ENCODE data around the gene KLHDC1. TPM values are rescaled to one million over a fixed set of nuclear protein-coding genes. Genes with fewer than 3 reads are reported as not detected.
"Not testable (repeated sequence)": the region's sequence is repeated elsewhere in the genome, so short reads cannot be mapped to it uniquely, and the experiment has no call there.

The KLHDC1 gene
- total RNA-seq, 1 experiment from 2014 or later = 0.99 TPM

DNA sequence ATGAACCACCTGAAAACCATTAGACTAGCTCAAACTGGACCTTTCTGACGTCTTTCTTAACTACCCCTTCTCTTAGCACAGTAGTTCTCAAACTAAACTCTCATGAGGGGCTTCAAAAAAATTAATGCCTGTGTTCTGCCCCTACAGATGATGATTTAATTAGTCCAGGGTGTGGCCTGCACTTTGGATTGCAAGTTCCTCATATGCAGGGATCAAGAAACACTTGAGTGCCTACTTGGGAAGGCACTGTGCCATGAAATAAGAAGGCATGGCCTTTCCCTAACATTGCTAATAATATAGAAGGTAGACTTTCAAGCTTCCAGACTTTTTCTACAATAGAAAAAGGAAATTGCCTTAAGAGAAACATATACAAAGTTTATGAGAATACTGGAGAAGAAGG lies 52.3 kb downstream of the KLHDC1 start:
- no peaks in the 10 kb centered on the region for H3K36me3 Mint-ChIP-seq (ENCODE audit: insufficient read depth, unreplicated experiment)
- H3K4me1 Mint-ChIP-seq (ENCODE audit: low read depth, unreplicated experiment) = no peaks in the 10 kb centered on the region
- peaks cover 32% of the 10 kb centered on the region for H3K27me3 Mint-ChIP-seq (ENCODE audit: unreplicated experiment)
- no peak for DNase-seq
- H3K9me3 Mint-ChIP-seq (ENCODE audit: low read depth, unreplicated experiment) = no peaks in the 10 kb centered on the region
- TF ChIP-seq, protein P1, sequence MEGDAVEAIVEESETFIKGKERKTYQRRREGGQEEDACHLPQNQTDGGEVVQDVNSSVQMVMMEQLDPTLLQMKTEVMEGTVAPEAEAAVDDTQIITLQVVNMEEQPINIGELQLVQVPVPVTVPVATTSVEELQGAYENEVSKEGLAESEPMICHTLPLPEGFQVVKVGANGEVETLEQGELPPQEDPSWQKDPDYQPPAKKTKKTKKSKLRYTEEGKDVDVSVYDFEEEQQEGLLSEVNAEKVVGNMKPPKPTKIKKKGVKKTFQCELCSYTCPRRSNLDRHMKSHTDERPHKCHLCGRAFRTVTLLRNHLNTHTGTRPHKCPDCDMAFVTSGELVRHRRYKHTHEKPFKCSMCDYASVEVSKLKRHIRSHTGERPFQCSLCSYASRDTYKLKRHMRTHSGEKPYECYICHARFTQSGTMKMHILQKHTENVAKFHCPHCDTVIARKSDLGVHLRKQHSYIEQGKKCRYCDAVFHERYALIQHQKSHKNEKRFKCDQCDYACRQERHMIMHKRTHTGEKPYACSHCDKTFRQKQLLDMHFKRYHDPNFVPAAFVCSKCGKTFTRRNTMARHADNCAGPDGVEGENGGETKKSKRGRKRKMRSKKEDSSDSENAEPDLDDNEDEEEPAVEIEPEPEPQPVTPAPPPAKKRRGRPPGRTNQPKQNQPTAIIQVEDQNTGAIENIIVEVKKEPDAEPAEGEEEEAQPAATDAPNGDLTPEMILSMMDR (IDR thresholded peaks at IDR 0.05; ENCODE audit: unreplicated experiment) = no peak
- H3K27ac Mint-ChIP-seq (ENCODE audit: unreplicated experiment) = no peak overlapping the region
- CTCF ChIA-PET = no interaction called here
- intact Hi-C loops (cut with micrococcal nuclease; ENCODE audit: unreplicated experiment) = no loop called here
- BruUV-seq (replicated peaks) = no TSS peak
- H3K4me3 Mint-ChIP-seq (ENCODE audit: low read depth, unreplicated experiment) = no peak overlapping the region

DNA sequence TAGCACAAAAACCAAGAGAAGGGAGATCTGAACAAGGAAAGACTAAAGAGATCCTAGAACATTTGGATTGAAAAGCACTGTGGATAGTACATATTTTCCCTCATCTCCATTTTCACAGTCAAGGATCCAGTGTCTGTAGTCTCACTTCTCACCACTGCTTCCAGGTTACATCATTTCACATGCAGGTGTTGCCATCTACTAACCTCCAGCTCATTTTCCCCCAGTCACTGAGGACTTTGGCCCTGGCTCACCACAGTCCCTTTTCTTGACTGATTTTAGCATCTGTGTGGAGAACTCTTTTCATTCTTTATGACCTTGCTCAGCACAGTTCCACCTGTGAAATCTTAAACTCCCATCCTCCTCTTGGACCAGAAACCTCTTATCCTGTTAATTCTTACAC lies 53.6 kb downstream of the KLHDC1 start:
- H3K4me3 Mint-ChIP-seq (ENCODE audit: low read depth, unreplicated experiment); H3K36me3 Mint-ChIP-seq (ENCODE audit: insufficient read depth, unreplicated experiment); H3K4me1 Mint-ChIP-seq (ENCODE audit: low read depth, unreplicated experiment); CTCF ChIA-PET; DNase-seq; H3K27ac Mint-ChIP-seq (ENCODE audit: unreplicated experiment); intact Hi-C loops (cut with micrococcal nuclease; ENCODE audit: unreplicated experiment); BruUV-seq (replicated peaks); H3K9me3 Mint-ChIP-seq (ENCODE audit: low read depth, unreplicated experiment): not testable (repeated sequence)
- H3K27me3 Mint-ChIP-seq (ENCODE audit: unreplicated experiment) = peaks cover 32% of the 10 kb centered on the region

DNA sequence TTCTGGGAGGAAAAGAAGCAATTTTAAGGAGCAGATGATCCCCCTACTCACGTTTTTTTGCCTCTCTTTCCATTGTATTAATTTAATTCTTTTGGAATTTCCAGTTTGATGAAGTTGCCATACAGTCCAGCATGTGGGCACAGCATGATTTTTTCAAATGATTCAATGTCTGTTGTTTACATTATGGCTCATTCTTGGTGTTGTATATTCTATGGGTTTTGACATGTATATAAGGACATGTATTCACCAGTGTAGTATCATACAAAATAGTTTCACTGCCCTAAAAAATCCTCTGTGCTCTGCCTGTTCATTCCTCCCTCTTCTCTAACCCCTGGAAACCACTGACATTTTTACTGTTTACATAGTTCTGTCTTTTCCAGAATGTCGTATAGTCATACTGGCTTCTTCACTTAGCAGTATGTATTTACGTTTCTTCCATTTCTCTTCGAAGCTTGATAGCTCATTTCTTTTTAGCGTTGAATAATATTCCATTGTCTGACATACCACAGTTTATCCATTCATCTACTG lies 61.7 kb downstream of the KLHDC1 start:
- TF ChIP-seq, protein P1 (IDR thresholded peaks at IDR 0.05; ENCODE audit: unreplicated experiment) = no peak
- no peak overlapping the region for H3K27ac Mint-ChIP-seq (ENCODE audit: unreplicated experiment)
- H3K4me1 Mint-ChIP-seq (ENCODE audit: low read depth, unreplicated experiment) = no peaks in the 10 kb centered on the region
- H3K9me3 Mint-ChIP-seq (ENCODE audit: low read depth, unreplicated experiment) = no peaks in the 10 kb centered on the region
- no peaks in the 10 kb centered on the region for H3K36me3 Mint-ChIP-seq (ENCODE audit: insufficient read depth, unreplicated experiment)
- intact Hi-C loops (cut with micrococcal nuclease; ENCODE audit: unreplicated experiment) = no loop called here
- no peak for DNase-seq
- no TSS peak for BruUV-seq (replicated peaks)
- no peaks in the 10 kb centered on the region for H3K27me3 Mint-ChIP-seq (ENCODE audit: unreplicated experiment)
- no peak overlapping the region for H3K4me3 Mint-ChIP-seq (ENCODE audit: low read depth, unreplicated experiment)
- CTCF ChIA-PET = no interaction called here

DNA sequence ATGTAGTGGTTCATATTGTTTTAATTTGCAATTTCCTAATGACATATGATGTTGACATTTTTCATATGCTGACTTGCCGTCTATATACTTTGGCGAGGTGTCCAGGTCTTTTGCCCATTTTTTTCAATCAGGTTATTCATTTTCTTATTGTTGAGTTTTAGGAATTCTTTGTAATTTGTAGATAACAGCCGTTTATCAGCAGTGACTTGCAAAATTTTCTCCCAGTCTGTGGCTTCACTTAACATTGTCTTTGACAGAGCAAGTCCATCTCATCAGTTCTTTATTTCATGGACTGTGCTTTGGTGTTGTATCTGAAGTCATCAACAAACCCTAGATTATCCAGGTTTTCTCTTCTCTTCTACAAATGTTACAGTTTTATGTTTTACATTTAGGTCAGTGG lies 62.5 kb downstream of the KLHDC1 start:
- DNase-seq = no peak
- TF ChIP-seq, protein P1 (IDR thresholded peaks at IDR 0.05; ENCODE audit: unreplicated experiment) = no peak
- Mint-ChIP-seq H3K36me3 (ENCODE audit: insufficient read depth, unreplicated experiment) (no peaks in the 10 kb centered on the region), H3K27ac (ENCODE audit: unreplicated experiment) (no peak overlapping the region), H3K27me3 (ENCODE audit: unreplicated experiment) (no peaks in the 10 kb centered on the region), H3K4me3 (ENCODE audit: low read depth, unreplicated experiment) (no peak overlapping the region), H3K4me1 (ENCODE audit: low read depth, unreplicated experiment) (no peaks in the 10 kb centered on the region), H3K9me3 (ENCODE audit: low read depth, unreplicated experiment) (no peaks in the 10 kb centered on the region)
- intact Hi-C loops (cut with micrococcal nuclease; ENCODE audit: unreplicated experiment) = no loop called here
- BruUV-seq (replicated peaks) = no TSS peak
- CTCF ChIA-PET = no interaction called here

DNA sequence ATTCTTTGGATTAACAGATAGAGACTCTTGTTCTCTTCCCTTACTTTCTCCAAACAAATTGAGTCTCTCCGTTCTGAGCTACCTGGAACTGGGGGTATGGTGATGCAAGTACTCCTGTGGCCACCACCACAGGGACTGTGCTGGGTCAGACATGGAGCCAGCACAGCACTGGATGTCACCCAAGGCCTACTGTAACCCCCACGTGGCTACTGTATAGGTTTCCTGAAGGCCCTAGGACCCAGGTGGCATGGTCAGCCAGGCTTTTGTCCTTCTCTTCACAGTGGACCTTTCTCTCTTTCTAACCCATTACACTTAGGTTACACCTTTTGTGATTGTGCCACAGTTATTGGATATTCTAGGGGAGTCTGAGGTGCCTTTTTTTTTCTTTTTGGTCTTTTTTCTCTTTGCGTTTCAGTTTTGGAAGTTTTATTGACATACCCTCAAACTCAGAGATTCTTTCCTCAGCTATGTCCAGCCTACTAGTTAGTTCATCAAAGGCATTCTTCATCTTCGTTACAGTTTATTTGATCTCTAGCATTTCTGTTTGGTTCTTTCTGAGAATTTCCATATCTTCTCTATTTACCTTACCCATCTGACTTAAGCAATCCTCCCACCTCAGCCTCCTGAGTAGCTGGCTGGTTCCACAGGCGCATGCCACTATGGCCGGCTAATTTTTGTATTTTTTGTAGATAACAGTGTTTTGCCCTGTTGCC lies 69.1 kb downstream of the KLHDC1 start:
- DNase-seq = no peak
- peaks cover 6% of the 10 kb centered on the region for H3K4me1 Mint-ChIP-seq (ENCODE audit: low read depth, unreplicated experiment)
- TF ChIP-seq, protein P1 (IDR thresholded peaks at IDR 0.05; ENCODE audit: unreplicated experiment) = no peak
- no peaks in the 10 kb centered on the region for H3K9me3 Mint-ChIP-seq (ENCODE audit: low read depth, unreplicated experiment)
- BruUV-seq (replicated peaks) = no TSS peak
- H3K4me3 Mint-ChIP-seq (ENCODE audit: low read depth, unreplicated experiment) = no peak overlapping the region
- CTCF ChIA-PET = no interaction called here
- no peak overlapping the region for H3K27ac Mint-ChIP-seq (ENCODE audit: unreplicated experiment)
- peaks cover 5% of the 10 kb centered on the region for H3K36me3 Mint-ChIP-seq (ENCODE audit: insufficient read depth, unreplicated experiment)
- intact Hi-C loops (cut with micrococcal nuclease; ENCODE audit: unreplicated experiment) = no loop called here
- H3K27me3 Mint-ChIP-seq (ENCODE audit: unreplicated experiment) = no peaks in the 10 kb centered on the region

Data from Calu3 (cell line).